Measurements from ENCODE around the gene OR2H2. TPM values are rescaled to one million over a fixed set of nuclear protein-coding genes. Genes with fewer than 3 reads are reported as not detected.

OR2H2 gene
- total RNA-seq, 5 donors from 2014 or later (not counting 1 experiment from before 2014, with no cell fraction given), result not detected

GRCh38 chr6:29564875-29565274 lies 20.0 kb upstream of the OR2H2 start:
- H3K27ac Mint-ChIP-seq, result no peak overlapping the region
- Histone ChIP-seq H3K9me3 (no peaks in the 10 kb centered on the region), H3K36me3 (ENCODE audit: control insufficient read depth in 2 of 2, extremely low read depth in 1 of 2, insufficient read depth in 1 of 2, low read length in 1 of 2) (no peaks in the 10 kb centered on the region), H3K27me3 (replicated peaks in 1 of 2; ENCODE audit: control insufficient read depth in 2 of 2, extremely low read depth in 1 of 2, insufficient read depth in 2 of 2, low read length in 1 of 2) (peaks cover 0 to 26% of the 10 kb centered on the region in 2 experiments), H3K4me3 (ENCODE audit: control insufficient read depth in 1 of 2, extremely low read depth in 1 of 2, low read length in 1 of 2) (no peak overlapping the region), H3K4me1 (ENCODE audit: control insufficient read depth in 1 of 2, extremely low read depth in 1 of 2, insufficient read depth in 2 of 2, low read length in 2 of 2) (no peaks in the 10 kb centered on the region), H3K27ac (ENCODE audit: low read length) (no peak overlapping the region)
- no peaks in the 10 kb centered on the region for H3K36me3 Mint-ChIP-seq
- POLR2A ChIA-PET, result no interaction called here
- peaks cover 44 to 58% of the 10 kb centered on the region in 2 donors for H3K27me3 Mint-ChIP-seq
- CTCF ChIA-PET, result no interaction called here
- no peak for ATAC-seq (replicated peaks in 1 of 4)
- H3K4me3 Mint-ChIP-seq, result no peak overlapping the region
- no peaks in the 10 kb centered on the region for H3K9me3 Mint-ChIP-seq
- DNase-seq, result no peak
- peaks cover 6 to 8% (median 7%) of the 10 kb centered on the region in 3 donors for H3K4me1 Mint-ChIP-seq

- Mint-ChIP-seq H3K4me1 (peaks cover 6 to 8% (median 7%) of the 10 kb centered on the region in 3 donors), H3K4me3 (no peak overlapping the region), H3K27ac (no peak overlapping the region), H3K27me3 (peaks cover 43 to 56% of the 10 kb centered on the region in 2 donors), H3K36me3 (no peaks in the 10 kb centered on the region), H3K9me3 (no peaks in the 10 kb centered on the region)
- 80% methylated on average over 1 of the region's 5 CpGs for WGBS (ENCODE audit: insufficient coverage)
- Histone ChIP-seq H3K4me3 (ENCODE audit: control insufficient read depth in 1 of 2, extremely low read depth in 1 of 2, low read length in 1 of 2) (no peak overlapping the region), H3K27ac (ENCODE audit: low read length) (no peak overlapping the region), H3K27me3 (replicated peaks in 1 of 2; ENCODE audit: control insufficient read depth in 2 of 2, extremely low read depth in 1 of 2, insufficient read depth in 2 of 2, low read length in 1 of 2) (peaks cover 0 to 24% of the 10 kb centered on the region in 2 experiments), H3K9me3 (no peaks in the 10 kb centered on the region), H3K4me1 (ENCODE audit: control insufficient read depth in 1 of 2, extremely low read depth in 1 of 2, insufficient read depth in 2 of 2, low read length in 2 of 2) (no peaks in the 10 kb centered on the region), H3K36me3 (ENCODE audit: control insufficient read depth in 2 of 2, extremely low read depth in 1 of 2, insufficient read depth in 1 of 2, low read length in 1 of 2) (no peaks in the 10 kb centered on the region)
- no peak for ATAC-seq (replicated peaks in 1 of 4)
- no peak for DNase-seq
- POLR2A ChIA-PET, result no interaction called here
- CTCF ChIA-PET, result no interaction called here
Measured at GRCh38 chr6:29566856-29567255, 18.1 kb upstream of the OR2H2 start.

- Mint-ChIP-seq H3K36me3 (no peaks in the 10 kb centered on the region), H3K27ac (no peak overlapping the region), H3K4me3 (no peak overlapping the region), H3K27me3 (peaks cover 45 to 58% of the 10 kb centered on the region in 2 donors), H3K9me3 (no peaks in the 10 kb centered on the region), H3K4me1 (peaks cover 6 to 8% (median 7%) of the 10 kb centered on the region in 3 donors)
- POLR2A ChIA-PET, result no interaction called here
- ATAC-seq (replicated peaks in 1 of 4) (no peak), DNase-seq (no peak)
- H3K27ac ChIP-seq (ENCODE audit: low read length), result no peak overlapping the region
- no peaks in the 10 kb centered on the region for H3K36me3 ChIP-seq (ENCODE audit: control insufficient read depth in 2 of 2, extremely low read depth in 1 of 2, insufficient read depth in 1 of 2, low read length in 1 of 2)
- H3K9me3 ChIP-seq, result no peaks in the 10 kb centered on the region
- CTCF ChIA-PET, result no interaction called here
- peaks cover 0 to 27% of the 10 kb centered on the region in 2 experiments for H3K27me3 ChIP-seq (replicated peaks in 1 of 2; ENCODE audit: control insufficient read depth in 2 of 2, extremely low read depth in 1 of 2, insufficient read depth in 2 of 2, low read length in 1 of 2)
- no peak overlapping the region for H3K4me3 ChIP-seq (ENCODE audit: control insufficient read depth in 1 of 2, extremely low read depth in 1 of 2, low read length in 1 of 2)
- H3K4me1 ChIP-seq (ENCODE audit: control insufficient read depth in 1 of 2, extremely low read depth in 1 of 2, insufficient read depth in 2 of 2, low read length in 2 of 2), result no peaks in the 10 kb centered on the region
- WGBS (ENCODE audit: insufficient coverage), result no CpG with 5 or more reads among the region's 2 CpGs
Measured at GRCh38 chr6:29567541-29567940, 17.4 kb upstream of the OR2H2 start.

- Mint-ChIP-seq H3K27me3 (peaks cover 41 to 53% of the 10 kb centered on the region in 2 donors), H3K36me3 (no peaks in the 10 kb centered on the region)
Measured at GRCh38 chr6:29567991-29568390, 16.9 kb upstream of the OR2H2 start.

GRCh38 chr6:29576056-29576455 lies 8.9 kb upstream of the OR2H2 start:
- Histone ChIP-seq H3K27ac (ENCODE audit: low read length) (no peak overlapping the region), H3K27me3 (replicated peaks in 1 of 2; ENCODE audit: control insufficient read depth in 2 of 2, extremely low read depth in 1 of 2, insufficient read depth in 2 of 2, low read length in 1 of 2) (peaks cover 0 to 23% of the 10 kb centered on the region in 2 experiments), H3K4me3 (ENCODE audit: control insufficient read depth in 1 of 2, extremely low read depth in 1 of 2, low read length in 1 of 2) (no peak overlapping the region), H3K36me3 (ENCODE audit: control insufficient read depth in 2 of 2, extremely low read depth in 1 of 2, insufficient read depth in 1 of 2, low read length in 1 of 2) (no peaks in the 10 kb centered on the region), H3K4me1 (ENCODE audit: control insufficient read depth in 1 of 2, extremely low read depth in 1 of 2, insufficient read depth in 2 of 2, low read length in 2 of 2) (no peaks in the 10 kb centered on the region), H3K9me3 (no peaks in the 10 kb centered on the region)
- Mint-ChIP-seq H3K36me3 (no peaks in the 10 kb centered on the region), H3K27ac (no peak overlapping the region), H3K9me3 (no peaks in the 10 kb centered on the region), H3K4me3 (no peak overlapping the region), H3K4me1 (no peaks in the 10 kb centered on the region), H3K27me3 (peaks cover 49 to 55% of the 10 kb centered on the region in 2 donors)
- POLR2A ChIA-PET, result no interaction called here
- DNase-seq, result no peak
- ATAC-seq (replicated peaks in 1 of 4), result no peak
- CTCF ChIA-PET, result no interaction called here

More at GRCh38 chr6:29567991-29568390, 16.9 kb upstream of the OR2H2 start:
- no peak overlapping the region for H3K4me3 ChIP-seq (ENCODE audit: control insufficient read depth in 1 of 2, extremely low read depth in 1 of 2, low read length in 1 of 2)
- H3K27me3 ChIP-seq (replicated peaks in 1 of 2; ENCODE audit: control insufficient read depth in 2 of 2, extremely low read depth in 1 of 2, insufficient read depth in 2 of 2, low read length in 1 of 2), result peaks cover 0 to 26% of the 10 kb centered on the region in 2 experiments
- H3K9me3 ChIP-seq, result no peaks in the 10 kb centered on the region
- CTCF ChIA-PET, result no interaction called here
- POLR2A ChIA-PET, result no interaction called here
- no peaks in the 10 kb centered on the region for H3K36me3 ChIP-seq (ENCODE audit: control insufficient read depth in 2 of 2, extremely low read depth in 1 of 2, insufficient read depth in 1 of 2, low read length in 1 of 2)
- H3K4me1 ChIP-seq (ENCODE audit: control insufficient read depth in 1 of 2, extremely low read depth in 1 of 2, insufficient read depth in 2 of 2, low read length in 2 of 2), result no peaks in the 10 kb centered on the region
- H3K27ac ChIP-seq (ENCODE audit: low read length), result no peak overlapping the region
- no peak for ATAC-seq (replicated peaks in 1 of 4)
- WGBS (ENCODE audit: insufficient coverage), result 100% methylated on average over 1 of the region's 5 CpGs
- no peak for DNase-seq
- Mint-ChIP-seq H3K27ac (no peak overlapping the region), H3K4me3 (no peak overlapping the region), H3K4me1 (peaks cover 6 to 8% (median 7%) of the 10 kb centered on the region in 3 donors), H3K9me3 (no peaks in the 10 kb centered on the region)

- 85% methylated on average over 6 of the region's 7 CpGs for WGBS (ENCODE audit: insufficient coverage)
- H3K27me3 Mint-ChIP-seq, result peaks cover 42 to 48% of the 10 kb centered on the region in 2 donors
Measured at GRCh38 chr6:29577544-29577943, 7.4 kb upstream of the OR2H2 start.

More at GRCh38 chr6:29577544-29577943, 7.4 kb upstream of the OR2H2 start:
- H3K4me3 ChIP-seq (ENCODE audit: control insufficient read depth in 1 of 2, extremely low read depth in 1 of 2, low read length in 1 of 2), result no peak overlapping the region
- no peaks in the 10 kb centered on the region for H3K36me3 ChIP-seq (ENCODE audit: control insufficient read depth in 2 of 2, extremely low read depth in 1 of 2, insufficient read depth in 1 of 2, low read length in 1 of 2)
- H3K4me1 ChIP-seq (ENCODE audit: control insufficient read depth in 1 of 2, extremely low read depth in 1 of 2, insufficient read depth in 2 of 2, low read length in 2 of 2), result no peaks in the 10 kb centered on the region
- H3K9me3 Mint-ChIP-seq, result no peaks in the 10 kb centered on the region
- H3K4me1 Mint-ChIP-seq, result no peaks in the 10 kb centered on the region
- DNase-seq (no peak), ATAC-seq (replicated peaks in 1 of 4) (no peak)
- H3K4me3 Mint-ChIP-seq, result no peak overlapping the region
- ChIA-PET POLR2A (no interaction called here), CTCF (no interaction called here)
- H3K36me3 Mint-ChIP-seq, result no peaks in the 10 kb centered on the region
- H3K9me3 ChIP-seq, result no peaks in the 10 kb centered on the region
- H3K27ac Mint-ChIP-seq, result no peak overlapping the region
- H3K27ac ChIP-seq (ENCODE audit: low read length), result no peak overlapping the region
- peaks cover 0 to 23% of the 10 kb centered on the region in 2 experiments for H3K27me3 ChIP-seq (replicated peaks in 1 of 2; ENCODE audit: control insufficient read depth in 2 of 2, extremely low read depth in 1 of 2, insufficient read depth in 2 of 2, low read length in 1 of 2)

Measured in T-cell (primary cell).